ENCODE measurements around the gene PINLYP.

The PINLYP gene

GRCh38 chr19:43551399-43552197 is 24.0 kb upstream of the PINLYP start:
- DNase-seq: no peak

GRCh38 chr19:43552198-43552450 is 23.5 kb upstream of the PINLYP start:
- DNase-seq: no peak

DNA sequence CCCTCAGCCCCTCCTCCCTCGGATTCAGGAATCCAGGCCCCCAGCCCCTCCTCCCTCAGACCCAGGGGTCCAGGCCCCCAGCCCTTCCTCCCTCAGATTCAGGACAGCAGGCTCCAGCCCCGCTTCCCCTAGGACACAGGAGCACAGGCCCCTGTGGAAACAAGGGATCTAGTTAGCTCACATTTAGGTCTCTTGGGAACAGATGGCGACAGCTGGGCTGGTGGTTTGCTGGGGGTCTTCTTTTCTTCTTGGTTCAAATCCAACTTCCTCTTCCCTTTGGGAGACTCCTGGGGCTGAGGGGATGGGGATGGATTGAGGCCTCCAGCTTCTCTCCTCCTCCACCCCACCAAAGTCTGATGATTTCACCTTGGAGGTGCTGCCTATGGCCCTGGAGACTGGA is 23.0 kb upstream of the PINLYP start:
- DNase-seq: no peak

DNA sequence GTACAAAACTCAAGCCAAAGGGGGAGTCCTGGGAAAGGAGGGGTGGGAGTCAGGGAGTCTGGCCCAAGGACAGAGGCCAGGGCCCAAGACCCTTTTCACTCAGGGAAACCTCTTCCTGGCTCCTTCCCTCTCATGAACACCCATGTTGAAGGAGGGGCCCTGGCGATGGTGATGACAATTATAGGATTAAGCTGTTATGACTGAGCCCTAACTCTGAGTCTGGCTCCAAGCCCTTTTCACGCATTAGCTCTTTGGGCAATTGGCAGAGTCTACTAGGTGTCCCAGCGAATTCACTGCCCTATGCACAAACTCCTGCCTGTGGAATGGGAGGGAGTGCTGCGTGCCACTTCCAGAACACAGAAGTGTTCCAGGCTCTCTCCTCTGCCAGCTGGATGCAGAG is 21.9 kb upstream of the PINLYP start:
- no peak for DNase-seq

- no peak for DNase-seq
Observed at GRCh38 chr19:43554317-43554895, 21.2 kb upstream of the PINLYP start.

DNA sequence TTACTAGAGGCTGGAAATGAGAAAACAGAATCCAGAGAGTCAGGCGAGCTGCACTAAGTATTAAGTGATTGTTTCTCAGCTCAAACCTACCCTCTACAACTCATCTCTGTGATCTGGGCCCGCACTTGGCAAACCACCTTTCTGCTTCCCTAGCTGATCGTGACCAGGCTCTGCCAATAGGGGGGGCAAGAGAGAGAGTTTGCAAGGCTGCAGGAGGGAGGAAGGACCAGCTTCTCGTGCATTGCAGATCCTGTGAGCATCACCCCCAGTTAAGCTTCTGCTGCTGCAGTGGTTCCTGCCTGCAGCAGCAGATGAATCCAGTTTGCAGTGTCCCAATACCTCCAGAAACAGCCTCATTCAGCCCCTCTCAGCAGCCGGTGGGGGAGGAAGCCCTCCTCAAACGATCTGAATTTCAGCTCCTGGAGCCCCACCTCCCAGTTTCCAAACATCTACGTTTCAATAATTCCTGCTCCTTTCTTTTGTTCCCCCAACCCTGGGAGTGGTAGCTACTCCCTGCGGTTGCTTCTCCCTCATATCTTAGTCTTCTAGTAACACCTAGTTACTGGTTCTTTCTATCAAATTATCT is 20.3 kb upstream of the PINLYP start:
- peak; percentile 28 for DNase-seq

DNA sequence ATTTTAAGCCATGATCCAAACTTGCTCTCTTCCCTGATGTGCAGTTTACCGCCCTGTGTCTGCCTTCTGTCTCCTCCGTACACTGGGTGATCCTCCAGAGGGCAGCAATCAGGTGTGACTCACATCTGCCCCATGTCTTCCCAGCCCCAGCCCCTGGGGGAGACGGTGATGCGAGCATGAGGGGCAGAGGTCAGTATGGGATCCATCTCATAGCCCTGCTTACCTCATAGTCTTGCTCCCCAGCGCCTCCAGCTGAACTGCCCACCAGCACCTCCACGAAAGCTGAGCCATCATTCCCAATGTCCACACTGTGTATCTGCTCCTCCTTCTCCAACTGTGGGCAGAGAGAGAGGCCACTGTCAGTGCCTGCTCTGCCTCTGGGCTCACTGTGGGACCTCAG is 14.9 kb upstream of the PINLYP start:
- no peak for DNase-seq

GRCh38 chr19:43561139-43561970 is 14.2 kb upstream of the PINLYP start:
- DNase-seq: no peak

DNA sequence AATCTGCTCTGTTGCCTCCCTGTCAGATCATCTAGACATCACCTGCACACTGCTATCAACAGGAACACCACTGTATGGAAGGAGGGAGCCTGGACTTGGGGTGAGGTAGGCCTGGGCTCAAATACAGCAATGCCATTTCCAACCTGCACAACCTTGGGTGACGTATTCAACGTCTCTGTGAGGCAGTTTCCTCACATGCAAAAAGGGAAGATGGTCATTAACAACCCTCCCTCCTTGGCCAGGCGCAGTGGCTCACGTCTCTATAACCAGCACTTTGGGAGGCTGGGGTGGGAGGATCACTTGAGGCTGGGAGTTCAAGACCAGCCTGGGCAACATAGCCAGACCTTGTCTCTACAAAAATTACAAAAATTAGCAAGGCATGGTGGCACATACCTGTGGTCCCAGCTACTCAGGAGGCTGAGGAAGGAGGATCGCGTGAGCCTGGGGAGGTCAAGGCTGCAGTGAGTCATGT is 13.3 kb upstream of the PINLYP start:
- DNase-seq: no peak

DNA sequence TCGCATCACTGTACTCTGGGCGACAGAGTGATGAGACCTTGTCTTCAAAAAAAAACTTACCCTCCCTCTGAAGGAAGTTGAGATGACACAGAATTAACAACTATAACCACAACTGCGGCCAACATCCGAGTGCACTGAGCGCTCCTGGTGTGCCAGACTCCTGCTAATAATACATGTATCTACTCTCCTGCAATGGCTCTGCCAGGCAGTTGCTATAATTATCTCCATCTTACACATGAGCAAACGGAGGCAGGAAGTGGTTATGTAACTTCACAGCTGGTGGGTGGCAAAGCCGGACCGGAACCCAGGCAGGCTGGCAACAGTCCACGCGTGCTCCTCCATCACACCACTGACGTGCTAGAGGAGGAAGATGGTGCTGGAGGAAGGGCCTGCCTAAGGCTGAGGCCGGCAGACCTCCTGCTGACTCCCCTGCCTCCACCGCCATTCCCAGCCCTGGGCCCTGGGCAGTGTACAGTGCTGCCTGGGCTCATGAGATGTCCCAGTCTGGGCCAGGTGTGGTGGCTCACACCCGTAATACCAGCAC is 12.8 kb upstream of the PINLYP start:
- no peak for DNase-seq

DNA sequence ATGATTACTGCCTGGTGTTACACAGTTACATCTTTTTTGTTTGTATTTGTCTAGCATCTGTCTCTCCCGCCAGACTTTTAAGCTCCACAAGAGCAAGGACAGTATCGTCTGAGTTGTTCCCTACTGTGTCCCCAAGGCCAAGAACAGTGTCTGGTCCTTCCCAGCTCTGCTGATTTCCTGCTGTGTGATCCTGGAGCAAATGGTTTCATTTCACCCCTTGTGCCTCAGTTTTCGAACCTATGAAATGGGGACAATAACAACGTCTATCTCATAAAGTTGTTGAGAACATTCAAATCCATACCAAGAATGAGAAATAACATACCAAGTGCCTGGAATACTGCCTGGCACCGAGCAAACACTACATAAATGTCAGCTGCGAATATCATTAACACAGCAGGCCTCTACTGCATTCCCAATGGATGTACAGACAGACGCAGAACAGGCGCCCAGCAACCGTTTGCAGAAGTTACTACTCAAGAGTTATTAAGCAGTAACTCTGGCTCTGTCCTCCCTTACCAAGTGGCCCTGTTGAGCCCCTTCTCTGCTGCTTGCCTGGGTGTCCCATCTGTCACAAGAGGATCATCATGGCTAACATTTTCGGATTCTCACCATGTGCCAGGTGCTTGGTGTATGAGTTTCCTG is 11.7 kb upstream of the PINLYP start:
- DNase-seq: no peak

GRCh38 chr19:43564800-43565199 is 10.8 kb upstream of the PINLYP start:
- DNase-seq: no peak

DNA sequence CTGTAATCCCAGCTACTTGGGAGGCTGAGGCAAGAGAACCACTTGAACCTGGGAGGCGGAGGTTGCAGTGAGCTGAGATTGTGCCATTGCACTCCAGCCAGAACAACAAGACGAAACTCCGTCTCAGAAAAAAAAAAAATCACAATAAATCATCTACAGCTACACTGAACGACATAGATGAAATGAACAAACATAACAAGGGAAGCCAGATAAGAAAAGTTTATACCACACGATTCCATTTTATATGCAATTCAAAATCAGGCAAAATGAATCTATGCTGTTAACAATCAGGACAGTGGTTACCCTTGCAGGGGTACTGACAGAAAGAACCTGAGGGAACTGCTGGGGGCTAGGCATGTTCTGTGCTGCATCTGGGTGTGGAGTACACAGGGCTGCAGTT is 5.9 kb upstream of the PINLYP start:
- DNase-seq: no peak

DNA sequence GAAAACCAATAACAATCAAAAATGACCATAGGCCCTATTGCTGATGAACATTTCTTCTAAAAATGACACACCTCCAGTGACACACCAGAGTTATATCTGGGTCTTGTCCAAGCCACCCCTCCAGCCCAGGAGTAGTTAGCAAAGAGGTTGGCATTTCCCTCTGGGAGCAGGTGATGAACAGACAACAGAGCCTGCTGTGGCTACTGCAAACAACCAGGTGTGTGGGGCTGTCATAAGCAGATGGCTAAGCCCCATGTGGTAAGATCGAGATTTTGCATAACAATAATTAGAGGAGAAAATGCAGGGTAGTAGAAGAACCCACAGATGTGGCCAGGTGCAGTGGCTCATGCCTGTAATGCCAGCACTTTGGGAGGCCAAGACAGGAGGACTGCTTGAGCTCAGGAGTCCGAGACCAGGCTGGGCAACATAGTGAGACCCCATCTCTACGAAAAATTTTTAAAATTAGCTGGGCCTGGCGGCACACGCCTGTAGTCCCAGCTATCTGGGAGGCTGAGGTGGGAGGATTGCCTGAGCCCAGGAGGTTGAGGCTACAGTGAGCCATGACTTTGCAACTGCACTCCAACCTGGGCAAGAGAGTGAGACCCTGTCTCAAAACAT is 5.3 kb upstream of the PINLYP start:
- DNase-seq: peak; percentile 65

DNA sequence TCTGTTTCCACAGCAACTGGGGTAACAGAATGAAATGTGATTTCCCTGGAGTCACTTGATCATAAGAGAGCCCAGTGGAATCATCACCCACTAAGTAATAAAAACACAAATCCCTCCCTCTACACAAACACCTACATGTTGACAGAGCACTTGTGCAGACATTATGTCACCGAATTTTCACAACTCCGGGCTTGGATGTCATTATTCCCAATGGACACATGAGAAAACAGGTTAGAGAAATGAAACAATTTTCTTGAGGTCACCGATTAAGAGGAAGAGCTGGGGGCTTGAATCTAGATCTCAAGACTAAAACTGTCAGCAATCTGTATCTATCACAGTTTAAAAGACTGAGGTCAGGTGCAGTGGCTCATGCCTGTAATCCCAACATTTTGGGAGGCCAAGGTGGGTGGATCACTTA is 3.4 kb upstream of the PINLYP start:
- DNase-seq: no peak

GRCh38 chr19:43574424-43575155 is 1.0 kb upstream of the PINLYP start:
- DNase-seq: no peak

- peak; percentile 24 for DNase-seq
Observed at GRCh38 chr19:43575955-43576878, 616 bp downstream of the PINLYP start.

DNA sequence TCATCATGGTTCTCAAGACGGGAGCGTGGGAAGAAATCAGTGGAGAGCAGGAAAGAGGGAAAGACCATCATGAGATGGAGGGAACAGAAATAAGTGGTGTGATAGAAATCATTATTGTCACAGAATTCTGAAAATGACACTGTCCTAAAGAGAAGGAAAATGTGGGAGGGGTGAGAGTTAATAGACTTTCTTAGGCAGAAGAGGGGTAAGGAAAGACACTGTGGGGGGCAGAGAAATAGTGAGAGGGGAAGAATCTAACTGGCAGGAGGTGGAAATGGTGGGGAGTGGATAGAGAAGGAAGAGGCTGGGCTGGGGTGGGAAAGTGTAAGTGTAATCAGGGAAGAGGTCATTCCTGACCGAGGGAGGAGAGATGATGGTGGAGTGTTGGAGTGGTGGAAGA is 3.2 kb downstream of the PINLYP start:
- DNase-seq: no peak

GRCh38 chr19:43581467-43581866 is 5.9 kb downstream of the PINLYP start:
- DNase-seq: no peak

DNA sequence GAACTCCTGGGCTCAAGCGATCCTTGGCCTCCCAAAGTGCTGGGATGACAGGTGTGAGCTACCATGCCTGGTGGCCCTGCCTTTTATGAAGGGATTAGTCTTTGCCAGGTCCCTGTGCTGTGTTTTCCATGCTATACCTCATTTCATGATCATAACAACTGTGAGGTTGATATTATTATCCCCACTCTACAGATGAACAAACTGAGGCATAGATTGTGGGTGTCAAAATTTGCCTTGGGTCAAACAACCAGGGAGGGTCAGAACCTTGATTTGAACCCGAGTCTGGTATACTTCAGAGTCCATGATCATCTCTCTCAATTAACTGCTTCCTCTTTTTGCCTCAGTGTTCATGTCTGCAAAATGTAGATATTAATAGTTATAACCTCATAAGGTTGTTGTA is 6.9 kb downstream of the PINLYP start:
- no peak for DNase-seq

DNA sequence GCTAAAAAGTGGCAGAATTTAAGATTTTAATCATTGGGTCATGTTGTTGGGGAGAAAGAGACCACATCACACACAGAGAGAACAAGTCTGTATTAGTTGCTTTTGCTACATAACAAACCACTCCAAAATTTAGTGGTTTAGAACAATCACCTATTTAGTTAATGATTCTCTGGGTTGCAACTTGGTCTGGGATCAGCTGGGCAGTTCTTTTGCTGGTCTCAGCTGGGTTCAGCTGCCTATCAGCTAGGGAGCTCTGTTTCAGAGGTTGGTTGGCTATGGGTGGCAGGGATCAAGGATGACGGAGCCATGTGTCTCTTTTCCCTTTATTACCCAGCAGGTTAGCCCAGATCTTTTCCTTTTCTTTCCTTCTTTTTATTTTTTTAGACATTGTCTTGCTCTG is 8.9 kb downstream of the PINLYP start:
- no peak for DNase-seq
